DMS53 treated with DMSO at 0.1 percent for 48 hours (cell line): ENCODE results near the gene RXFP1.

Experiments
- DNase-seq: peaks from one replicate; lab custom pipeline; 2025; ENCODE audit not compliant: unreplicated experiment; lab: John Stamatoyannopoulos, UW

Gene RXFP1

GRCh38 chr4:158540125-158540907 lies 18.6 kb downstream of the RXFP1 start:
- no peak for DNase-seq

- DNase-seq, result no peak
Observed at GRCh38 chr4:158541506-158541905, 19.8 kb downstream of the RXFP1 start.

- no peak for DNase-seq
Observed at GRCh38 chr4:158543191-158543590, 21.5 kb downstream of the RXFP1 start.

DNA sequence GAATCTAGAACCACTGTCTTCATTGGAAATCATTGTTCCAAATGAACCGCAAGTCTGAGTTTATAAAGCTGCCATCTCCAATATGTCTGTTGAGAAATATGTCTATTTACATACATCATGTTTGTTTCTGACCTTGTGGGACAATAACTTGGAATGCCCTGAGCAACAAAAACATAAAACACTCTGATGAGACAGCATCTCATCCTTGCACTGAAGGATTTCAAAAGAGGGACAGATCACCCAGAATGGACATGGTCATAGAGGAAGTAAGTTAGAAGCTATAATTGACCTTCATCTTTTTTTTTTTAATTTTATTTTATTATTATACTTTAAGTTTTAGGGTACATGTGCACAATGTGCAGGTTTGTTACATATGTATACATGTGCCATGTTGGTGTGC lies 22.5 kb downstream of the RXFP1 start:
- DNase-seq, result no peak

- no peak for DNase-seq
Observed at GRCh38 chr4:158553364-158553763, 31.7 kb downstream of the RXFP1 start.

DNA sequence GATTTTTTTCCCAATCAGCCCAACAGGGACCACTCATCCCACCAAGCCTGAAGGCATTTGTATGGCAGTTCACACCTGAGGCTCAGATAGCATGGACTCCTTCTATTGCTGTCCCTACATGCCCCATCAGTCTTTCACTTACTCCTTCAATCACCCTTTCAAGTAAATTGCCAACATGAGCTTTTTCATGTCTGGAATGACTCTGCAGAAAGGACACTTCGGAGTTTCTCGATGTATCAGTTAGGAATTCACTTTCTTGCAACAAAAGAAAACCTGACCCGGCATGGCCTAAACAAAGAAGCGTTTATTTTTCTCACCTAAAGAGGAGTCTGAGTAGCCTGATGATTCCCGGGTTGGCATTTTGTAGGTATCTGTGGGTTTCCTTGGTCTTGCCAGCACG lies 38.6 kb downstream of the RXFP1 start:
- no peak for DNase-seq

- DNase-seq, result no peak
Observed at GRCh38 chr4:158566860-158567259, 45.2 kb downstream of the RXFP1 start.

- DNase-seq, result no peak
Observed at GRCh38 chr4:158571736-158572135, 50.1 kb downstream of the RXFP1 start.

DNA sequence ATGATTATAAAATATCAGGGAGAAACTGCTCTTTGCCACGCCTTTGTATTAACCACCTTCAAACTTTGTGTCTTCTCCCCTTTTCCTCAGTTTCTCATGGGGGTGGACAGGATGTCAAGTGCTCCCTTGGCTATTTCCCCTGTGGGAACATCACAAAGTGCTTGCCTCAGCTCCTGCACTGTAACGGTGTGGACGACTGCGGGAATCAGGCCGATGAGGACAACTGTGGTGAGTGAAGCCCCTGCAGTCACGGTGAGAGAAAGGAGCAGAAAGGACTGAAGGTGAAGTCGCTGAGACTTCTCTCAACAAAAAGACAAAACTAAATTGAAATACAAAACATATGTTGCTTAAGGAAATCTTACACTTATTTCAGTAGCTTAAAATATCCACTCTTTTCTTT lies 50.9 kb downstream of the RXFP1 start:
- DNase-seq, result no peak

- peak; percentile 36 for DNase-seq
Observed at GRCh38 chr4:158578476-158578875, 56.8 kb downstream of the RXFP1 start.

- no peak for DNase-seq
Observed at GRCh38 chr4:158580064-158580463, 58.4 kb downstream of the RXFP1 start.

GRCh38 chr4:158581161-158581560 lies 59.5 kb downstream of the RXFP1 start:
- no peak for DNase-seq

- DNase-seq, result no peak
Observed at GRCh38 chr4:158586881-158587280, 65.2 kb downstream of the RXFP1 start.

DNA sequence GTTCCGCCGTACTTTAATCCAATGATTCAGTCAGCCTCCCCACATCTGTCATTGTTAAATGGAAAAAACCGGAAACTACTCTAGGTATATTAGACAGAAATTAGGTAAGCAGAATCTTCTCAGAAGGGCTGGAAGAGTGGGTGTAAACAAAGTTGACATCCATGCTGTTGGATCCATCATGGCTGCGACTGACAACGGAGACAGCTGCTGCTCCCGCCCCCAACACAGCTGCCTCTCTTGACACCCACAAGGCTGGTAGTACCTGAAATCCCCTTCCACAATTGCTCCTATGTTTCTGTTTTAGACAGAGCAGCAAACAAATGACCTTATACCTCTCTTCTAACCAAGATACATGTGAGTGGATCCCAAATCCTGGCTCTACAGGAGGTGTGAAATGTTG lies 66.6 kb downstream of the RXFP1 start:
- no peak for DNase-seq

GRCh38 chr4:158588777-158589176 lies 67.1 kb downstream of the RXFP1 start:
- no peak for DNase-seq

DNA sequence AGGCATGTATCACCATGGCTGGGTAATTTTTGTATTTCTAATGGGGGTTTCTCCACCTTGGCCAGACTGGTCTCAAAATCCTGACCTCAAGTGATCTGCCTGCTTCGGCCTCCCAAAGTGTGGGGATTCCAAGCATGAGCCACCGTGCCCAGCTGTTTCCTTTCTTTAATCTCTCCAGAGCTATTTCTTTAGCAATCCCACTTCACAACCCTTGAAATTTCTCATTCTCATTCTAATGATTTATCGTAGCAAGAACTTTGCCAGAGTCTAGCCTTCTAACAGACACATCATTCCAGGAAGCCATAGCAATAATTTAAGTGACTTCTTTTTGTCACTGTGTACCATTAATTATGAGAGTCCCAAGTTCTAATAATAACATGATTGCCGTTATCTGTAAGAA lies 68.6 kb downstream of the RXFP1 start:
- DNase-seq, result no peak

GRCh38 chr4:158590824-158591223 lies 69.1 kb downstream of the RXFP1 start:
- DNase-seq, result no peak

DNA sequence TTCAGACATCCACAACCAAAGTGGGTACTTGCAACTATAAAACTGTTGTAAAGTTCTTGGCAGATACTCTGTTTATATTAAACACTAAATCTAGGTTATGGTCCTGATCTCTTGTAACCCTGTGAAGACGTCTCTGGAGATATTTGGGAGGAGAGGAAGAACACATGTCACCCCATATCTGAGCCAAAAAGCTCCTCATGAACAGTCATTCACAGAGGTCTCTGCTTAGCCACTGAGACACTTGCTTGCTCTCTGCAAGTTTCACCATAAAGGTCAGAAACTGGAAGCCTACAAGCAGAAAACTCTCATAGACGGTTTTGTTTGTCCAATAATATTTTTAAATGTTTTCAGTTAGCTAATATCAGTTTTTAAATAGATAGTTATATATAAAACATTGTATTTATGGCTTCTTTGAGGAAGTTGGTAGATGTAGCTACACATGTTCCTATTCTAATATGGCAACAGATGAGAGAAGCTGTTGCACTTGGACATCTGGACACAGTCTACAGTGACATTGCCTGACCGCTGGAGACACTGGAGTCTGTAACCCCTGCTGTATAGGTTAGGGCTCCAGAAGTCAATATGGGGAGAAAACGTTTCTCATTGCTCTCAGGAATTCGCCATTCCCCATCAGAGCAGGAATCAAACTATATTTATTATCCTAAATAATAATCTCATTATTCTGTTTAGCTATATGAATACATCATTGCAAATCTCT lies 76.4 kb downstream of the RXFP1 start:
- DNase-seq, result no peak

DNA sequence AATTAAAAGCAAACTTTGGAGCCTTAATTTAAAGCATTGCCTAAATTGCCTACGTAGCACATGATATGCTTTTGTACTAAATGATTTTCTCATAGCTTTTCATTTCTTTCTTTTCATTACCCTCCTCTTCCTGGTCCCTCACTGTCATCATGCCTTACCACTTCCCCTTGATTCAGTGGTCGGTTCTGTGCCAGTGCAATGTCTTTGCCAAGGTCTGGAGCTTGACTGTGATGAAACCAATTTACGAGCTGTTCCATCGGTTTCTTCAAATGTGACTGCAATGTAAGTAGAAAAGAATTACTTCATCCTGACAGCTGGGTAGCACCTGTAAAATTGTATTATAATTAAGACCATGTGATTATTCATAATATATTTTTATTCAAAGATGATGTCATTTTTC lies 77.5 kb downstream of the RXFP1 start:
- no peak for DNase-seq

DNA sequence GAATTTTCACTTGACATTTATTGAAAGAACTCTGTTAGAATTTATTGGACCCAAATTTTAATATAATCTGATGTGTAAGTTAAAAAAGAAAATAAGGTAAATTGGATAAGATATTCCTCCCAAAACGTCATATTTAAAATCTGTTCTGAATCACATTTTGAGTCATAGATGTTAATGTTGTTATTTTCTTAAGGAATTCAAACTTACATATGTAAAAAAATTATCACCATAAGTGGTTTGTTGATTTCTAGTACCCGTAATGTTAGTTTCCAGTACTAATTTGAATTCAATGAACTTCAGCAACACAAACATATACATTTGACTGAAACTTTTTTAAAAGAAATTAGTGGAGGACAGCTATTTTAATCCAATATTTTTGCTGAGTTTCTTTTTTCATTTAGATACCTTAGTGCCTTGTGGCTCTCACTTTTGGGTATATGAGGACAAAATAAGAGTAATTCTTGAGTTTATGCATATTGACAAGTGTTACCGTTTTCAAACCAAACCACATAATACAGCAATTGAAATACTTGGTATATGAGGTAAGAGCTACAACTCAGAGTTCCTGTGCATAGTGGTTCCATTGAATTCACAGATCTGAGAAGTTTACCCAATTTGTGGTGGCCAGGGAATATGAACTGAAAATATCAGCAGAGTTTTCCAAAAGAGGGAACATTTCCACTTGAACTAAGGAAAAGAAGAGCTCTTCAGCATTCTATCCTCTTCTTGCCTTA lies 78.2 kb downstream of the RXFP1 start:
- no peak for DNase-seq

DNA sequence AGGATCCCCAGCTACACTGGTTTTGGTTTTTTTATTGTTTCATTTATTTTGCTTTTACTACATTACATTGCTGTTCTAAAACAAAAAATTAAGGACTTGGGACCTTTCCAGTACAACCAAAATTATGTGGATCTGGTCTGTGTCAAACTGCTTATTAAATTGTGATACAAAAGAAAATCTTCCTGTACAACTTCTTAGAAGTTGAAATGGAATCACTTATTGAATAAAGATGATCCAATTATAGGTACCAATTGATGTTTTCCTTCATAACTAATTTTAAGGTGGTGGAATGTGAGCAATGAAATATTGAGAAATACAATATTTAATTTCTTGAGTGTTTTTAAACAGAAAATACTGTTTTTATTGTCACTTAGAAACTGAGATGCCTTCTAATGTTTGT lies 82.7 kb downstream of the RXFP1 start:
- no peak for DNase-seq

GRCh38 chr4:158605393-158605792 lies 83.7 kb downstream of the RXFP1 start:
- DNase-seq, result no peak
